Hematopoietic multipotent progenitor cell treated with erythropoietin and hydrocortisone succinate and interleukin-3 and kit ligand, for 6 days (in vitro differentiated cells): ENCODE measurements around the gene AFF2.
A peak's percentile ranks its signal among the peaks of the same experiment; 100 is the strongest.

Experiments
- DNase-seq: peaks from one replicate; pipeline ENCODE4 v3.0.0-alpha.2; 2015

AFF2 gene

GRCh38 chrX:148940411-148940996, 440.1 kb downstream of the AFF2 start:
- peak; percentile 55 for DNase-seq

- no peak for DNase-seq
Measured at GRCh38 chrX:148942754-148943153, 442.3 kb downstream of the AFF2 start.

DNA sequence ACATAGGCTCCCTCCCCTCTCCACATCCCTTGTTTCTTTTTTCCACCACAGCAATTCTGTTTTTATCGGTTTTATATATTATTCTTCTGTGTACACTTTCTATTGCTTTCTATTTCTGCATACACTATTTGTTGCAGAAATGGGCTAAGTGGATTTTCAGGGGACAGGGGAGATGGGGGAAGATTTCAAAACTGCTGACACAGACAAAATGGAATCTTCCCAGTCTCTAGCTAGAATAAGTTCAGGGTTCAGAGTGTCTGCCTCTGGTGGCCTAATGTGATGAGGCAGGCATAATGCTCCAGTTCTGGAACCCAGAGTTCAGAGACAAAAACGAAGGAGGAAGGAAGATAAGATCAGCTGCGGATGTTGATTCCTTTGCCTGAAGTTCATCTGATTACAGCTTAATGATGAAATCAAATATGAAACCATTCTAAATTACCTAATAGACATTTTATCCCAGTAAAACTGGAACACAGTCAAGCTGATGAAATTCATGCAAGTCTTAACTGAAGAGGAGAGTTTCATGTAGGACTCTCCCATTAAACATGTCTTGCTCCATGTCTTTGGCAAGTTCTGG, 447.1 kb downstream of the AFF2 start:
- peak; percentile 40 for DNase-seq

- no peak for DNase-seq
Measured at GRCh38 chrX:148956352-148956751, 455.9 kb downstream of the AFF2 start.

DNA sequence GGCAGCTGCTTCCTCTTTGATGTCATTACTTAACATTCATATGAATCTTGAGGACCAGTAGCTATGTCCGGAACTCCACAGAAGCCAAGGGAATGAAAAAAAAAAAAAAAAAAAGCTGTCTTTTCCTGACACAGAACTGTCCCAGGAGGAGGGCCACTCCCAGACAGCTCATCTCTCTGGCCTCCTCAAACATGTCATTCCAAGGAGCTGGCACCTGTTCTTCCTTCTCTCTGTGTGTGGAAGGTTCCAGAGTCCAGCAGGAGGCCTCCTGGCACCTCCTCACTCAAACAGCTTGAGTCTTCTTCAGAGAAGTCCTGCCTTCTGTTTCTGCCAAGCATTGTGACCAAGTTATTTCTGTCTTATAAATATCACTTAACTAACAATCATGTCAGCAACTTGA, 458.5 kb downstream of the AFF2 start:
- no peak for DNase-seq

- no peak for DNase-seq
Measured at GRCh38 chrX:148960060-148960459, 459.6 kb downstream of the AFF2 start.

DNA sequence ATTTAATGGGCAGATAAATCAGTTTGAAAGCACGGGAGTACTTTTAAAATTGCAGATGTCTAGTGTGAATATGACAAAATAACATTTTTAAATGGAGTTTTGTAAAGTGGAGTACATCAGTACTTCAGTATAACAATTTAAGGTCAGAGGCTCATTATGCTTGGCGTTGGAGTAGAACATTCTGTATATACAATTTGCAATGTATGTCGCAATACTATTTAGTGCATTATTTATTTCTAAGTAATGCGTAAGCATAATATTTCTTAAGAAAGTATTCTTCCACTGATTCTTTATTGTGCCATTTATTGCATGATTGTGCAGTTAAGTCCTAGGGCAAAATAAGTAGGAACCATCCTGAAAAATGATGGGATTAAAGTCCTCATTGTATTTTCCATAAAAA, 461.6 kb downstream of the AFF2 start:
- no peak for DNase-seq

- DNase-seq, result no peak
Measured at GRCh38 chrX:148976571-148977400, 476.4 kb downstream of the AFF2 start.

DNA sequence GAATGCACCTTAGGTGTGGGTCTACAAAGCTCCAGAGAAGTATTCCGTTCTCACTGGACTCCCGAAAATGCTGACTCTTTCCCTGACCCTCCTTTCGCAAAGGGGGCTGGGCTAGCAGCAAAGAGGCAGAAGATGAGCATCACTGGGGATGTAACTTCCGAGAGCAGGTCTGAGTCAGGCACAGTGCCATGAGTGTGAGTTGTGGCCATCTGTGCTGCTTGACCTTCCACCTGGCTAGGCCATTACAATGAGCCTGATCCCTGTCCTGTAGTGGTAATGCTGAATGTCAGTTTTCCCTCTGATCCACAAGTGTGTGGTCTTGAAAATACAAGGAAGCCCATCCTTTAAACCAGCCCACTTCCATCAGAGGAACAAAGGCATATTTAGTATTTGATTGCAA, 479.4 kb downstream of the AFF2 start:
- no peak for DNase-seq

DNA sequence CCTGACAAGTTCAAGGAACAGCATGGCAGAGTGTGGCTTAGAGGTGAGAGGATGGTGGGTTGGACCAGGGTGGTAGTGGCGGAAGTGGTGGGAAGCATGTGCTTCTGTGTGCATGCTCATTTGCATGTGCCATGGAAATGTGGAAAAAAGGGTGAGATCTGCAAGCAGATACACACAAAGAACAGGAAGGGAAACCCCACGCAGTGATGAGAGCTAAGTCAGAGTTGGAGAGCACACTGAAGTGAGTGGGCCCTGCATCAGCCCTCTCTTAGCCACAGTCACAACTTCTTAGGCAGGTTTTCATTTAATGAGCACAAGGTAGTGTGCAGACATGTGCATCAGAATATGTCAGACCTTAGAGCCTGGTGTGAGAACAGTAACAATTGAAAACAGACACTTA, 483.8 kb downstream of the AFF2 start:
- DNase-seq, result no peak

DNA sequence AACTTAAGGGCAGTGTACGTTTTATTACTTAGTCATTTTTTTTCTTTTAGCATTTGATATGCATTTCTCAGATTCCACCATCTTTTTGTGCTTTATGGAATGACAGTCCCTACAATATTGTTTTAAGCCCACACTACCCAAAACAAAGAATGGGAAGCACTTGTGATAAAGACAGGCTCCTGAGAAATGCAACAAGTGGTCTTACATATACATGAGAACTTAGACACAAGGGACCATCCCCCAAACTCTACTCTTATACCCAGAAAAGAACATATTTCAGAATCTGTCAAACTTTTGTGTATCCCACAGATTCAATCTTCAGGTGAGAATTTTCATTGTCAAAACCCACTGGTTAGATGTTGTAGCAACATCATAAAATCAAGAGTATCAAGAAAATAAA, 491.1 kb downstream of the AFF2 start:
- no peak for DNase-seq

GRCh38 chrX:148995661-148996060, 495.2 kb downstream of the AFF2 start:
- no peak for DNase-seq

- DNase-seq, result no peak
Measured at GRCh38 chrX:149002320-149002719, 501.9 kb downstream of the AFF2 start.

GRCh38 chrX:149003863-149004660, 503.6 kb downstream of the AFF2 start:
- DNase-seq, result no peak

DNA sequence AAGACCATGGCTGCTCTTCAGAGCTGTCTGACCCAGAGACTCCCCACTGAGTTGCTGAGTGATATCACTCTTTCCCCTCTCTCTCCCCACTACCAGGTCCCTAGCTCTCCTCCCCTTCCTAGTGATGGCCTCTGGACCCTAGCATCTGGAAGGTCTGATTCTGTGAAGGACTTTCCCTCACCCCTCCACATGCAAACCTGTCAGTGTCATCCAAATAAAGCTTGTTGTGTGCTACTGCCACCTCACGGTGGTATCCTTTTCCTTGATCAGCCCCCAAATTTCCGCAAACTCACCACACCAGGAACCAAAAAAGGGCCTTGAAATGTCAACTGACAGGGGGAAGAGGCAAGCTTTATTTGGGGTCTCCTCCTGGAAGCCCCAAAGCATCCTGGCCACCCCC, 504.5 kb downstream of the AFF2 start:
- DNase-seq, result peak; percentile 12

DNA sequence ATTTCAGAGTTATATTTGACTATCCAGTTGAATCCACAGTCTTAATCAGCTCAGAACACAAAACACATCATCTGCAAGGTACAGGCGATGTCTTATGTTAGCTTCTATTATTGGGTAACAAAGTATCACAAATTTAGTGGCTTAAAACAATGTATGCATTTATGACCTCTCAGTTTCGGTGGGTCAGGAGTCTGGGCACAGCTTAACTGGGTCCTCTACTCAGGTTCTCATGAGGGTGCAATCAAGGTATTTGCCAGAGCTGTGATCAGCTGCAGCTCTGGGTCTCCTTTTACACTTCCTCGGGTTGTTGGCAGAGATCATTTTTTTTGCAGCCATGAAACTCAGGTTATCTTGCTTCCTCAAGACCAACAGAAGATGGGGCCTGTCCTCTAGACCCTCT, 505.8 kb downstream of the AFF2 start:
- no peak for DNase-seq

DNA sequence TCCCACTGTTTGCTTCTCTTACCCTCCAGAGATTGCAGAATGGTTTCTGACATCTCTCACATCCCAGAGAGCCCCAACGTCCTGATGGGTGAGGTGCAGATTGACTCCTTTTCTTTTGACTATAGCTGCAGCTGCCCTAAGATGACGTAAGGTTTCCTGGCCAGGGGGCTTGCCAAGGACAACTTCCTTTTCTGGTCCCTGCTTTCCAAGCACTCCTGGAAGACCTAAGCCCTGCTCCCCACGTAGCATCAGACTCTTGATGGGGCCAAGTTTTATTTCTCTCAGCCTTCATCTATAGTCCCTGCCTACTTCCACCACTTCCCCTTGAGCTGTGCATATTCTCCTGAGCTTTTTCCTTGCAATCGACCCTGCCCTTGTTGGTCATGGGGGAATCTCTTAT, 507.0 kb downstream of the AFF2 start:
- no peak for DNase-seq

DNA sequence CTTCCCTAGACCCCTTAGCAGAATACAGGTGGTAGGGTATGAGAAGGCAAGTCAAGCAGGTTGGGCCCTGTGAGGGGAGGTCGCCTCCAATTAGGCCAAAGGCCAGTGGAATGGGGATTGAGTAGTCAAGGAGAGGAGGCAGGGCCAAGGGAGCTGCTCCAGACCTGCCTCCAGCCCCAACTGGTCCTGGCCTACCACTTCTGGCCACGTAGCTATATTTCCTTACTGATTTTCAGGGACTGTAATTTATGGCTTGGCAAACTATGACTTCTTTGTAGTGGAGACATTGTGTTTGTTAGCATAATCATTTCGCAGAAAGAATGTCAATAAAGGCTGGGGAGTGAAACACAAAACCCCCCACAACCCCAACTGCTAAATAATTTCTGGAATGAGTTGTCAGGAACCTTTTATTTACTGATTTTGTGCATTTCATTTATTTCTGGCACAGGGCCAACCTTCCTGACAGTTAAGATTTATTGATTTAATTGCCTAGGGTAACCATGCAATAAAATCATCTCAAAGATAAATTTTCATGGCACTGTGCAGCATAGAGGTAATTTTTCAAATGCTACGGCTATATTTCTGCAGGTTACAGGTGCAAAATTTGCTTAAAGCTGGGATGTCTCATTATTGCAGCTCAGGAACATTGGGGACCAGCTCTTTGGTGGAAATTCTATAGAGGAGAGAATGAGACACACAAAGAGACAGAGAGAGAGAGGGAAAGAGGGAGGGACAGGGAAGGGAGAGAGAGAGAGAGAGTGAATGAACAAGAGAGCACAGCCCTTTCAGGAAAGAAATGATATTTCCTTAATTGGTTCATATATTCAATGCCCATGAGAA, 509.8 kb downstream of the AFF2 start:
- DNase-seq, result no peak

- no peak for DNase-seq
Measured at GRCh38 chrX:149010853-149011224, 510.4 kb downstream of the AFF2 start.

GRCh38 chrX:149013081-149013480, 512.7 kb downstream of the AFF2 start:
- no peak for DNase-seq

- no peak for DNase-seq
Measured at GRCh38 chrX:149021159-149021558, 520.7 kb downstream of the AFF2 start.

- no peak for DNase-seq
Measured at GRCh38 chrX:149022485-149022884, 522.1 kb downstream of the AFF2 start.

DNA sequence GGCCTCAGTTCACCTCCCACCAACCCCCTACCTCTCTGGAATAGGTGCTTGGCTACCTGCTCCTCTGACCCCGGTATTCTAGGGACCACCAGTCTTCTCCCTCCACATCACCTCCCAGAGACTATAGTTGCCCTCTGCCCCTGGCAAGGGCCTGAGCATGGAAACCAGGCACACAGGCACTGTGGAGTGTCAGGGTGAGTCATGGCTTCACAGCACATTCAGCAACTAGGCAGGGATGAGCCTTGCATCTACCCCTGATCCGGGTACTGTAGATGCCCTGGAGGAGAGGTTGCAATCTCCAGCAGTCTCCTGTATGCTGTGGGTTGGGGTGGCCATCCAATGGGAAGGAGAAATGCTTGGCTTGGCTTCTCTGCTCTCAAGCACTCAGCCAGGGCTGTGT, 532.0 kb downstream of the AFF2 start:
- no peak for DNase-seq
